ENCODE data around the gene TNNT2. TPM values are rescaled to one million over a fixed set of nuclear protein-coding genes. Genes with fewer than 3 reads are reported as not detected.

TNNT2 gene
- total RNA-seq, 1 donor from 2014 or later: not detected

DNA sequence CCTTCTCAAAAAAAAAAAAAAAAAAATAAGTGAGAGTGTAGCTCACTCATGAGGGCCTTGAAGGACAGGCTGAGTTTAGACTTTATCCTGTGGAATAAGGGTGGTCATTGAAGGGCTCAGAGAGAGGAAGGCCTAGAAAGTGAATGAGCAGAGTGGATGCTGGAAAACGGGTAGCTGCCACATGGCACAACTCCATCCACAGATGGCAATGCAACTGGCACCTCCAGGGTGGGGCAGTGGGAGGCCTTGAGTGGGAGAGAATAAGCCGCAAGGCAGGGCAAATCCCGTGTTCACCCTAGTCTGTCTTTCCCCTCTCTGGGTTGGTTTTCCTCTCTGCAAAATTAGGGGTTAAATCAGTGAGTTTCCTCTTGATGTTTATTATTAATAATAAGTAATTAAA is 41.0 kb upstream of the TNNT2 start:
- no peak overlapping the region for H3K27ac ChIP-seq
- TF ChIP-seq CTCF (IDR thresholded peaks at IDR 0.05): no peak
- no peak overlapping the region for H3K4me3 ChIP-seq
- H3K9me3 ChIP-seq: no peaks in the 10 kb centered on the region
- no peaks in the 10 kb centered on the region for H3K27me3 ChIP-seq
- no peak for DNase-seq (ENCODE audit: low spot score in 2 of 2)
- no peaks in the 10 kb centered on the region for H3K4me1 ChIP-seq
- H3K36me3 ChIP-seq: no peaks in the 10 kb centered on the region
- intact Hi-C loops (cut with DNase I): no loop called here

DNA sequence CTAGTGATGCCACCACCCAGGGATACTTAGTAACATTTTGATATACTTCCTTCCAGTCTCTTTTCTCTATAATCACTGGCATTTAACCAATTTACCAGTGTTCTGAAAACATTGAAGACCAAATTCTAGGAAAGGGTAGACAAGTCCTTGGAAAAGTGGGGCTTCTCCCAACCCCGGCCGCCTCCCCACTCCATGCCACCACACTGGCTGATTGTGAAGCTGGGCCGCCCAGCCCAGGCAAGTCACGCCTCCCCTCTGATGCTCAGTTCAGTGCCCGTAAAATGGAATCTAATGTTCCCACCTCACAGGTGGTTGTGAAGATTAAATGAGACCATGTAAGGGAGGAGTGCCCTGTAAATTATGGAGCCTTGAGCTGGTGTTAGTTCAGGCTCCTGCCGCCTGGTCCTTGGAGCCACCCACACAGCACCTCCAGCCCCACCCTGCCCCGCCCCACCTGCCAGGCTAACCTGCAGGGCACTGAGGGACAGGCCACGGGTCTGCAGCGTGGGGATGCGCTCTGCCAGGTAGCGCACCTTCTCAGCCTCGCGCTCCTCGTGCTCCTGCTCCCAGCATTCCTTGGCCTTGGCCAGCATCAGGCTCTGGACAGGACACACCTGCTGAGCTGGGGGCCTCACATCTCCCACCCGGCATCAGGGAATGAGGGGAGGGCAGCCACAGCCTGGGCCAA is 36.7 kb upstream of the TNNT2 start:
- no peak for DNase-seq (ENCODE audit: low spot score in 2 of 2)

DNA sequence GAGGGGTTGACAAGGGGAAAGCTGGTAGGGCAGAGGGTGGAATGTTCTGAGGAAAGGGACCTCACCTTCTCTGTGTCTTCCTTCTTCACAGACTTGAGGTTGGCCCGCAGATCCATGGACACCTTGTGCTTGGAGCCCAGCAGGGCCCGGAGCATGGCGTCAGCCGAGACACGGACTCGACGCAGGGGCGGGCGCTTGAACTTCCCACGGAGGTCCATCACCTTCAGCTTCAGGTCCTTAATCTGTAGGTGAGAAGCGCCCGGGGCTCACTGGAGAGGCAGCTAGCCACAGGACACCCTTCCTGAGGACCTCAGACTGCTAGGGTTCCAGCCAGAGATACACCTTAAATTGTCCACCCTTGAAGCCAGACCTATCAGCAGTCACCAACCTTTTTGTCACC is 33.8 kb upstream of the TNNT2 start:
- Histone ChIP-seq H3K4me3 (no peak overlapping the region), H3K27me3 (no peaks in the 10 kb centered on the region), H3K36me3 (no peaks in the 10 kb centered on the region), H3K4me1 (no peaks in the 10 kb centered on the region), H3K9me3 (no peaks in the 10 kb centered on the region), H3K27ac (no peak overlapping the region)
- TF ChIP-seq CTCF (IDR thresholded peaks at IDR 0.05): no peak
- no peak for DNase-seq (ENCODE audit: low spot score in 2 of 2)
- intact Hi-C loops (cut with DNase I): no loop called here

More for the DNA sequence above, 36.7 kb upstream of the TNNT2 start:
- Histone ChIP-seq H3K4me3 (no peak overlapping the region), H3K36me3 (no peaks in the 10 kb centered on the region), H3K4me1 (no peaks in the 10 kb centered on the region), H3K27me3 (no peaks in the 10 kb centered on the region), H3K27ac (no peak overlapping the region), H3K9me3 (no peaks in the 10 kb centered on the region)
- intact Hi-C loops (cut with DNase I): no loop called here
- no peak for TF ChIP-seq CTCF (IDR thresholded peaks at IDR 0.05)

DNA sequence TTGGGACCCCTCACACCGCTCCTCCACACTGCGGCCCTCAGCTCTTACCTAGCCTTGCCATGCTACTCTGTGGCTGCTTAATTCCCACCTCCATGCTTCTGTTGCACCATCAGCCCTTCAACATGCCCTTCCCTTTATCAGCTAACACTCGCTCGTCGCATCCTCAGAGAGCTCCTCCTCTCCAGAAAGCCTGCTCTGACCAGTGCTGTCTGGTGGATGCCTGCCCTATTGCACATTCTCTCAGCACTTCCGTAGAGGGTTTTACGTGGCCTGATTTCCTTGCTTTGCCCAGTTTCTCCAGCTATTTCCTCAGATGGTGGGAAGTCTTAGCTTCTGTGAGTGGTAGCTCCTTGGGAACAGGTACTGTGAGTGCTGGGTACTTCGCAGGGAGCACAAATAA is 32.0 kb upstream of the TNNT2 start:
- intact Hi-C loops (cut with DNase I): no loop called here
- Histone ChIP-seq H3K27ac (no peak overlapping the region), H3K36me3 (no peaks in the 10 kb centered on the region), H3K4me3 (no peak overlapping the region), H3K4me1 (no peaks in the 10 kb centered on the region), H3K9me3 (no peaks in the 10 kb centered on the region), H3K27me3 (no peaks in the 10 kb centered on the region)
- DNase-seq (ENCODE audit: low spot score in 2 of 2): no peak
- TF ChIP-seq CTCF (IDR thresholded peaks at IDR 0.05): no peak

- intact Hi-C loops (cut with DNase I): no loop called here
Measured at GRCh38 chr1:201408834-201409200, 31.3 kb upstream of the TNNT2 start.

More at GRCh38 chr1:201408834-201409200, 31.3 kb upstream of the TNNT2 start:
- H3K27ac ChIP-seq: no peak overlapping the region
- H3K27me3 ChIP-seq: no peaks in the 10 kb centered on the region
- no peak overlapping the region for H3K4me3 ChIP-seq
- H3K36me3 ChIP-seq: no peaks in the 10 kb centered on the region
- TF ChIP-seq CTCF (IDR thresholded peaks at IDR 0.05): no peak
- no peak for DNase-seq (ENCODE audit: low spot score in 2 of 2)
- H3K4me1 ChIP-seq: no peaks in the 10 kb centered on the region
- no peaks in the 10 kb centered on the region for H3K9me3 ChIP-seq

Data from ascending aorta (tissue), 2 donors.